Dermis blood vessel endothelial cell (primary cell): ENCODE measurements around the gene WDR90. TPM values are rescaled to one million over a fixed set of nuclear protein-coding genes. Genes with fewer than 3 reads are reported as not detected.

Experiments used
- DNase-seq: peaks from one replicate; pipeline ENCODE4 v3.0.0; 2010
- total RNA-seq: library from RNA; depleted of rRNA; stranded (reverse); fragments of >200 nt; gene quantifications from 2 replicates; pipeline ENCODE4 v1.2.3, GENCODE V29; 2014

WDR90 gene
- total RNA-seq, 1 donor from 2014 or later: 10.7 TPM

- no peak for DNase-seq
These were observed 12.1 kb downstream of the WDR90 start for GRCh38 chr16:661184-661821.

GRCh38 chr16:662095-662494 lies 12.9 kb downstream of the WDR90 start:
- no peak for DNase-seq

- DNase-seq: no peak
These were observed 13.4 kb downstream of the WDR90 start for GRCh38 chr16:662597-662996.

- DNase-seq: no peak
These were observed 17.4 kb downstream of the WDR90 start for GRCh38 chr16:666572-666971.

GRCh38 chr16:667113-667779 lies 18.1 kb downstream of the WDR90 start:
- DNase-seq: no peak

GRCh38 chr16:667780-668518 lies 18.8 kb downstream of the WDR90 start, which contains the start of gene RHOT2:
Gene RHOT2, plus strand, starts transcription at chr16:668132. Its CDS starts 68 bp downstream, at chr16:668200.
- peak; percentile 95 for DNase-seq

- peak; percentile 47 for DNase-seq
These were observed 19.5 kb downstream of the WDR90 start for GRCh38 chr16:668519-669171.

GRCh38 chr16:669666-670065 lies 20.5 kb downstream of the WDR90 start:
- no peak for DNase-seq

GRCh38 chr16:670485-671352 lies 21.6 kb downstream of the WDR90 start:
- no peak for DNase-seq

GRCh38 chr16:671353-672131 lies 22.4 kb downstream of the WDR90 start:
- no peak for DNase-seq

- no peak for DNase-seq
These were observed 23.2 kb downstream of the WDR90 start for GRCh38 chr16:672371-672770.

- DNase-seq: no peak
These were observed 23.7 kb downstream of the WDR90 start for GRCh38 chr16:672851-673250.

GRCh38 chr16:673399-673991 lies 24.3 kb downstream of the WDR90 start:
- DNase-seq: no peak

GRCh38 chr16:674214-674881 lies 25.2 kb downstream of the WDR90 start:
- DNase-seq: no peak

- peak; percentile 24 for DNase-seq
These were observed 26.1 kb downstream of the WDR90 start, which contains the start of gene RHBDL1 for GRCh38 chr16:674968-675883. Gene RHBDL1, plus strand, starts transcription at chr16:675671. Its CDS starts 120 bp downstream, at chr16:675791.

- DNase-seq: no peak
These were observed 26.9 kb downstream of the WDR90 start for GRCh38 chr16:675884-676564.

GRCh38 chr16:676565-676902 lies 27.4 kb downstream of the WDR90 start:
- no peak for DNase-seq

GRCh38 chr16:676913-677312 lies 27.7 kb downstream of the WDR90 start:
- DNase-seq: no peak
